ENCODE measurements around the gene APBA1.
A peak's percentile ranks its signal among the peaks of the same experiment; 100 is the strongest.

The APBA1 gene

DNA sequence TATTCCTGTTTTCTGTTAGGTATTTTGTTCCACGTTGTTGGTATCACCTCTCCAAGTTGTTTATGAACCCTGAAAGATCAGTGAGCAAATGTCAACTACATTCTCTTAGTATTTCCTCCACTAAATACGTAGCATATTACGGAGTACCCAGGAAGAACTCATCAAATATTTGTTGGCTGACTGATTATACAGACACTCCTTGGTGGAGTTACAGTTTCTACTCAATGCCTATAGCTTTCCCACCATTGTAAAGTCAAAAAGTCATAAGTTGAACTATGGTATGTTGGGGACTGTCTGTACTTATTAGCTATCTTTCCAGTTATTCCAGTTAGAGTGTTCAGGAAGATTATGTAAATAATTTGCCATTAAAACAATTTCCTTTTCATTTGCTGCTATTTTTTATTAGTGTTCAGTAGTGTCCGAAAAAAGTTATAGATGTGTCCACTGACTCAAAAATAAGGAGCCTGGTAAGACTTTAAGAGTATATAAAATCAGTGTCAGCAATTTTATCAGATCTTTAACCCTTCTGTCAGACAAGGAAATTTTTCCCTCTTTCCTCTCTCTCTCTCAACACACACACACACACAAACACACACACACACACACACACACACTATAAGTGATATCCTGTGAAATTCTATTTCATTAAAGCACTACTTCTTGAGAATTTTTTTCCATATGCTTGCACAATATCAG is 6.8 kb upstream of the APBA1 start:
- Histone ChIP-seq H3K9me3 (ENCODE audit: control insufficient read depth, low read length) (no peaks in the 10 kb centered on the region), H3K4me1 (ENCODE audit: control insufficient read depth, insufficient read depth, low read length) (no peaks in the 10 kb centered on the region), H3K27ac (ENCODE audit: insufficient read depth, low read depth, low read length, poor library complexity, severe bottlenecking) (no peak overlapping the region), H3K27me3 (ENCODE audit: control insufficient read depth, insufficient read depth, low read length, poor library complexity, severe bottlenecking) (no peaks in the 10 kb centered on the region), H3K4me3 (ENCODE audit: insufficient read depth, low read depth, low read length) (no peak overlapping the region), H3K36me3 (ENCODE audit: control insufficient read depth, insufficient read depth, low read length) (no peaks in the 10 kb centered on the region)
- WGBS, 2 experiments = 92 to 94% methylated on average over 3 to 4 of the region's 4 CpGs

DNA sequence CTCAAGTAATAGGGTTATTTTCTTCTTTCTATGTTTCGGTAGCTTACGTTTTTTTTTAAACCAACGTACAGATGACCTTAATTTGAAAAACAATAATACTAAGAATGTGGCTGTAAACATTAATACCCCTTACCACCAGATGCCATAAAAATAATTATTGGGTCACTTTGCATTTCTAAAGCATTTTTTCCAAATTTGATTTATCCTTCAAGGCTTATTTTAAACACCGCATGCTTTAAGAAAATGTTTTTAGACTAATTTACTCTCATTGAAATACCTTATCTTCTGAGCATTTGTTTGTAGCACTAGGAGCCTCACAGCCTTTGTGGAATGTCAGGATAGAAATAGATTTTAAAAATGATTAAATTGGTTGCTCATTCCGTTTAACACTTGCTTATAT is 5.8 kb upstream of the APBA1 start:
- 90 to 95% methylated on average over 3 of the region's 5 CpGs for WGBS, 2 experiments
- no peaks in the 10 kb centered on the region for H3K27me3 ChIP-seq (ENCODE audit: control insufficient read depth, insufficient read depth, low read length, poor library complexity, severe bottlenecking)
- H3K36me3 ChIP-seq (ENCODE audit: control insufficient read depth, insufficient read depth, low read length) = no peaks in the 10 kb centered on the region
- H3K27ac ChIP-seq (ENCODE audit: insufficient read depth, low read depth, low read length, poor library complexity, severe bottlenecking) = no peak overlapping the region
- H3K9me3 ChIP-seq (ENCODE audit: control insufficient read depth, low read length) = no peaks in the 10 kb centered on the region
- H3K4me3 ChIP-seq (ENCODE audit: insufficient read depth, low read depth, low read length) = no peak overlapping the region
- no peaks in the 10 kb centered on the region for H3K4me1 ChIP-seq (ENCODE audit: control insufficient read depth, insufficient read depth, low read length)

DNA sequence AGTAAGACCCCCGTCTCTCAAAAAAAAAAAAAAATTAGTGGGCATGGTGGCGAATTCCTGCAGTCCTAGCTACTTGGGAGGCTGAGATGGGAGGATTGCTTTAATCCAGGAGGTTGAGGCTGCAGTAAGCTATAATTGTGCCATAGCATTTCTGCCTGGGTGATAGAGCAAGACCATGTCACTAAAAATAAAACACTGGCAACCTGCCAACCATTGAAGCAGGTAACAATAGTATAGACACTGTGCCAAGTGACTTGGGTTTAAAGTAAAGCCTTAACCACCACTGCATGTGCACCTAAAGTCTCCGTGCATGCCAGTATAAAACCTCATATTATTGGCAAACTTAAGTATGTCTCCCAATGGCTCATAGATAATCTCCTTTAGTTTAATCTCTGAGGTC is 3.4 kb upstream of the APBA1 start:
- no peak overlapping the region for H3K27ac ChIP-seq (ENCODE audit: insufficient read depth, low read depth, low read length, poor library complexity, severe bottlenecking)

DNA sequence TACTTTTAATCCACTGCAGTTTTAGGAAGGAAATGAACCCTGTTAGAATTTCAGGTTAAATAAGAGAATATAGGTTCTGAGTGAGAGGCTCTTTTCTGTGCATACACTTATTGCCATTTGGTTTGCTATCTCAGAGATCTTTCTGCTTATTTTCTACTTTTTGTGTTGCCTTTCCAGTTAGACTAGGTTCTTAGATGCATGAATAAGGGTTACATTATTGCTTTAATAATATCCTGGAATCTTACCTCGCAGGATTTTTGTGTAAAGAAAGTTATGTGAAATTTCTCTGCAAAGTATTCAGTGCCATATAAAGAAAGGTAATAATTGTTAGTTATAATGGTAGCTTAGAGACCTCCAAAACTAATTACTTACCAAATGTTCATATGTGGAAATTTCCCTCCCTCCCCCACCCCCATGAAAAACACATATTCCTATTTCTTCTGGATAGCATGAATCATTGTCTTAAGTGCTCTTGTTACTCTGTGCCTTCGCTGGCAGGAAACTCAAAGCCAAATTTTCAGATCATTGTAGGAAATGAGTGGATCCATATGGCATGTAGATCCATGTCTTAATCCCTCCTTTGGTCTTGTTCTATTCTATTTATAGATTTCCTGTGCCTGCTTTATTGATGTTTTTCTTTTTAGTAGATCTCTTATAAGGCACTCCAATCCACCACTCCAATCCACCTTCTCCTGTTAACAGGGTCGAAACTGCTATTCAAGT is 2.7 kb upstream of the APBA1 start:
- peaks cover 20% of the 10 kb centered on the region for H3K27me3 ChIP-seq (ENCODE audit: control insufficient read depth, insufficient read depth, low read length, poor library complexity, severe bottlenecking)
- H3K36me3 ChIP-seq (ENCODE audit: control insufficient read depth, insufficient read depth, low read length) = no peaks in the 10 kb centered on the region
- no peaks in the 10 kb centered on the region for H3K9me3 ChIP-seq (ENCODE audit: control insufficient read depth, low read length)
- no peaks in the 10 kb centered on the region for H3K4me1 ChIP-seq (ENCODE audit: control insufficient read depth, insufficient read depth, low read length)
- 93 to 97% methylated on average over 3 of the region's 3 CpGs for WGBS, 2 experiments
- no peak overlapping the region for H3K27ac ChIP-seq (ENCODE audit: insufficient read depth, low read depth, low read length, poor library complexity, severe bottlenecking)
- H3K4me3 ChIP-seq (ENCODE audit: insufficient read depth, low read depth, low read length) = no peak overlapping the region

More for the DNA sequence above, 3.4 kb upstream of the APBA1 start:
- Histone ChIP-seq H3K9me3 (ENCODE audit: control insufficient read depth, low read length) (no peaks in the 10 kb centered on the region), H3K4me1 (ENCODE audit: control insufficient read depth, insufficient read depth, low read length) (no peaks in the 10 kb centered on the region), H3K36me3 (ENCODE audit: control insufficient read depth, insufficient read depth, low read length) (no peaks in the 10 kb centered on the region), H3K27me3 (ENCODE audit: control insufficient read depth, insufficient read depth, low read length, poor library complexity, severe bottlenecking) (peaks cover 15% of the 10 kb centered on the region), H3K4me3 (ENCODE audit: insufficient read depth, low read depth, low read length) (no peak overlapping the region)
- 95 to 96% methylated on average over 3 of the region's 3 CpGs for WGBS, 2 experiments

DNA sequence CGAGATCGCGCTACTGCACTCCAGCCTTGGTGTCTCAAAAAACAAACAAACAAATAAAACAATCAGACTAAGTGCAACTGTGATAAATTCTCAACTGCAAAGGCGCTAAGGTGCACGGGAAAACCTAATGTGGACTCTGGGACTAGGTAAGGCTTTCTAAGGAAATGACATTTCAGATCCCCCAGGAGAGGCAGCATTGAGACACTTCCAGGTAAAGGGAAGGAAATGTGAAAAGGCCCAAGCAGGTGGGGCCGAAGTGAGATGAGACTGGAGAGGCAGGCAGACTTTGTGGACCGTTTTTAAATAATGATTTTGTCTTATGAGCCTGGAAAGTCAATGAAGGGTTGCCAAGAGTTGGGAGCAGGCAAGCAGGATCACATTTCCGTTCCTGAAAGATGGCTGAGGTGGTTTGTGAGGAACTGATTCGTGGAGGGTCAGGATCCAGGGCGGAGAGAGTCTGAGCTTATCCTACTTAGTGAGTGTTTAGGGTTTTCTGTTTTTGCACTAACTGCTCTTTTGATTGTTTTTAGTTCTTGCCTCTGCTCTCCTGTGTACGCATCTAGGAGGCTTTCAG is 2.0 kb upstream of the APBA1 start:
- WGBS, 2 experiments = 82 to 84% methylated on average over 11 of the region's 11 CpGs
- Histone ChIP-seq H3K4me3 (ENCODE audit: insufficient read depth, low read depth, low read length) (no peak overlapping the region), H3K9me3 (ENCODE audit: control insufficient read depth, low read length) (no peaks in the 10 kb centered on the region), H3K36me3 (ENCODE audit: control insufficient read depth, insufficient read depth, low read length) (no peaks in the 10 kb centered on the region), H3K4me1 (ENCODE audit: control insufficient read depth, insufficient read depth, low read length) (no peaks in the 10 kb centered on the region), H3K27ac (ENCODE audit: insufficient read depth, low read depth, low read length, poor library complexity, severe bottlenecking) (no peak overlapping the region), H3K27me3 (ENCODE audit: control insufficient read depth, insufficient read depth, low read length, poor library complexity, severe bottlenecking) (peaks cover 20% of the 10 kb centered on the region)

DNA sequence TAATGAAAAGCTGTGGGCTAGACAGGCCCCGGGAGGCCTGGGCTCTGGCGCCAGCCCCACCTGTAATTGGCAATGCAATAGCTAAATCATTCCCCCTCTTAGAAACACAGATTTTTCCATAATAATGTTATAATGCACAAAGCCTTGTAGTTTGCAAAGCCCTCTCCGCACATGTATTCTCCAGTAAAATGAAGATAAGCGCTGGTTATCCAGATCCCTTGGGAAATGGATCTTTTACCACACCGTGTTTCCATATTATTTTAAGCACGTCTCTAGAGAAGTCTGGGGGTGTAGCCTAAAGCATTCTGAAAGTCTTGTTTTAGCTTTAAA is 1.1 kb upstream of the APBA1 start:
- H3K9me3 ChIP-seq (ENCODE audit: control insufficient read depth, low read length) = no peaks in the 10 kb centered on the region
- 65 to 86% methylated on average over 5 to 6 of the region's 6 CpGs for WGBS, 2 experiments
- no peak overlapping the region for H3K27ac ChIP-seq (ENCODE audit: insufficient read depth, low read depth, low read length, poor library complexity, severe bottlenecking)
- no peaks in the 10 kb centered on the region for H3K36me3 ChIP-seq (ENCODE audit: control insufficient read depth, insufficient read depth, low read length)
- H3K4me1 ChIP-seq (ENCODE audit: control insufficient read depth, insufficient read depth, low read length) = no peaks in the 10 kb centered on the region
- H3K27me3 ChIP-seq (ENCODE audit: control insufficient read depth, insufficient read depth, low read length, poor library complexity, severe bottlenecking) = peaks cover 20% of the 10 kb centered on the region
- H3K4me3 ChIP-seq (ENCODE audit: insufficient read depth, low read depth, low read length) = peak overlapping the region; percentile 32

DNA sequence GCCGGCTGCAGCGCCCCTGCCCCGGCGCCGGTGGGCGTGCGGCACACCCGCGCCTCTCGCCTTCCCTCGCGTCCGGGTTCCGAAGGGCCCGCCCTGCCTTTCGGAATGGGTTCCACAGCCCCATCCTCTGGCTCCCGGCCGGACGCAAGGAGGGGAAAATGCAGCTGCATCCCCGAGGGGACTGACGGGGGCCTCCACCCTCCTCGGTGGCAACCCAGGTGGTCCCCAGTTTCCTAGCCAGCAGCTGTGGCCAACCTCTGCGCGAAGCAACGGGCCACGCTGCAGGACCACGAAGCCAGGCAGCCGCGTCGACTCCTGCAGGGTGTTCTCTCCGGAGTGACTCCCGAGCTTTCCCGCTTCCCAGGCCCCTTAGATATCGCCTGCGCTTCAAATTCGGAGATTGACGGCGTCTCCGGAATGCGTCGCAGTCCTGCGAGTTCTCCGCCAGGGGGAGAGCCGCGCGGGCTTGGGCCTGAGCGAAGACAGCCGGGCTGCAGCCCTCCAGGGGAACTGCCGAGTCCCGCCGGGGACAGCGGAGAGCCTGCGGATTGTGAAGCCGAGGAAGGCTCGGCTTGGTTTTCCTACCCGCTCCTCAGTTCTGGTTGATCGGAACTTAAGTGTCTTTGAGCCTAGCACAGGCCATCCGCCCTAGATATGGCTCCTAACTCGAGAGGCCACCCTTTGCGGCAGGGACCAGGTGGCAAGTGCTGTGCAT is 582 bp upstream of the APBA1 start:
- no peak overlapping the region for H3K27ac ChIP-seq (ENCODE audit: insufficient read depth, low read depth, low read length, poor library complexity, severe bottlenecking)
- no peaks in the 10 kb centered on the region for H3K36me3 ChIP-seq (ENCODE audit: control insufficient read depth, insufficient read depth, low read length)
- H3K4me1 ChIP-seq (ENCODE audit: control insufficient read depth, insufficient read depth, low read length) = peaks cover under 1% of the 10 kb centered on the region
- peaks cover 20% of the 10 kb centered on the region for H3K27me3 ChIP-seq (ENCODE audit: control insufficient read depth, insufficient read depth, low read length, poor library complexity, severe bottlenecking)
- H3K4me3 ChIP-seq (ENCODE audit: insufficient read depth, low read depth, low read length) = peak overlapping the region; percentile 55
- no peaks in the 10 kb centered on the region for H3K9me3 ChIP-seq (ENCODE audit: control insufficient read depth, low read length)
- 1% methylated on average over 60 of the region's 60 CpGs for WGBS, 2 experiments

DNA sequence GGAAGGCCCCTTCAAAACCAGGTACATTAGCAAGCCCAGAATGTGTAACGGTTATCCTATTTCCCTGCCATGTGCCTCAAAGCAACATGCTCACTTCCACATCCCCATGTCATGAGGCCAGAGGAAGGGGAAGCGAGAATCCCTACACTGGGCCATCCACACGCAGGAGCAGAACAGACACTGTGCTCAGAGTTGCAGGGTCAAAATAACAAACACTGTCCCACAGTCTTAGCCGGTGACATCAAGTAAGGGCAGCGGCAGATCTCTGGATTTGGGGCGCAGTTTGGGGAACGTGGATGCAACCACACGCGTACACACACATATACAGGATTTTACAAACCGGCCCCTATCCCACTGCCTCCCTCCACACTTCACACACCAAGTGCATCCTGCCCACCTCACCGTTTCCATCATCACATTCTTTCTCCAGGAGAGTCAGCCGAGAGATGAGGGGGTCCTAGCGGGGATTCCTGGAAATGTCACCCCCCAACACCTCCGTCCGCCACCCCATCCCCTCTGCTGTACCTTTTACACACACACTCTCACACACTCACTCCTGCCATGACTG is 776 bp downstream of the APBA1 start:
- peak overlapping the region; percentile 69 for H3K4me3 ChIP-seq (ENCODE audit: insufficient read depth, low read depth, low read length)
- H3K4me1 ChIP-seq (ENCODE audit: control insufficient read depth, insufficient read depth, low read length) = peaks cover 9% of the 10 kb centered on the region
- 63 to 66% methylated on average over 15 of the region's 15 CpGs for WGBS, 2 experiments
- H3K9me3 ChIP-seq (ENCODE audit: control insufficient read depth, low read length) = no peaks in the 10 kb centered on the region
- H3K27ac ChIP-seq (ENCODE audit: insufficient read depth, low read depth, low read length, poor library complexity, severe bottlenecking) = no peak overlapping the region
- H3K27me3 ChIP-seq (ENCODE audit: control insufficient read depth, insufficient read depth, low read length, poor library complexity, severe bottlenecking) = peaks cover 20% of the 10 kb centered on the region
- H3K36me3 ChIP-seq (ENCODE audit: control insufficient read depth, insufficient read depth, low read length) = no peaks in the 10 kb centered on the region

DNA sequence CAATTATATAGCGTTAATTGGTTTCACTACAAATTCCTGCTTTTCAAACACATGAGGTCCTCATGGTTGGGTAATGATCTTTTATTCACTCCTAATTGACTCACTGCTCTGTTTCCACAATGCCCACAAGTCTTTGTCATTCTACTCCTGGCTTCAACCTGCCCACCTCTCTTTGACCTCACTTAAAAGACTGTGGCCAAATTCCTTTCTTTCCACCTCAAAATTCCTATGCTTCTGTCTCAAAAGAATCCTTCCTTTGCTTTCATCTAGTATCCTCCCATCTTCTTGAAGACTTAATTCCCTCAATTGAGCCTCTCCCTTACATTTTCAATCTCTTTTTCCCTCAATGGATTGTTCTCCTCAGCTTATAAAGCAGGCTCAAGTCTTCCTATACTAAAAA is 4.9 kb downstream of the APBA1 start:
- Histone ChIP-seq H3K4me3 (ENCODE audit: insufficient read depth, low read depth, low read length) (no peak overlapping the region), H3K4me1 (ENCODE audit: control insufficient read depth, insufficient read depth, low read length) (peaks cover 9% of the 10 kb centered on the region)

DNA sequence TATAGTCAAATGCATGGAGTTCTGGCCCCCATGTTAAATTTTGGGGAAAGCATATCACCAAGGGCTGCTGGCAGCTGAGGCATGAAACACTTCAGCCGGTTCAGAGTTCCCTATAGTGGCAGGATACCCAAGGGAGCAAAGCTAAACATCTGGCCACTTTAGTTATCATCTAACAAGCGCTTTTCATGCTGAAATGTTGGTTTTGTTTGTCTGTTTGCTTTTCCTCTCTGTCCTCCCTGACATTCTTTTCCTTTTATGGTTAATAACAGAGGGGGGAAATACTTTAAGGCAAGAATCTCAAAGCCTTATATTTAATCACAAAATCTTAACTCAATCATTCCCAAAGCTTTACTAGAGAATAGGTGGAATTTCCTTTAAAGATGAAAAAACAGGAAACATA is 11.9 kb downstream of the APBA1 start:
- WGBS, 2 experiments = 73 to 78% methylated on average over 2 of the region's 2 CpGs
- no peaks in the 10 kb centered on the region for H3K27me3 ChIP-seq (ENCODE audit: control insufficient read depth, insufficient read depth, low read length, poor library complexity, severe bottlenecking)

More for the DNA sequence above, 4.9 kb downstream of the APBA1 start:
- WGBS, 2 experiments = 61 to 73% methylated on average over 1 of the region's 1 CpG
- H3K36me3 ChIP-seq (ENCODE audit: control insufficient read depth, insufficient read depth, low read length) = no peaks in the 10 kb centered on the region
- no peaks in the 10 kb centered on the region for H3K9me3 ChIP-seq (ENCODE audit: control insufficient read depth, low read length)
- peaks cover 20% of the 10 kb centered on the region for H3K27me3 ChIP-seq (ENCODE audit: control insufficient read depth, insufficient read depth, low read length, poor library complexity, severe bottlenecking)
- H3K27ac ChIP-seq (ENCODE audit: insufficient read depth, low read depth, low read length, poor library complexity, severe bottlenecking) = no peak overlapping the region

More for the DNA sequence above, 11.9 kb downstream of the APBA1 start:
- Histone ChIP-seq H3K4me1 (ENCODE audit: control insufficient read depth, insufficient read depth, low read length) (no peaks in the 10 kb centered on the region), H3K9me3 (ENCODE audit: control insufficient read depth, low read length) (no peaks in the 10 kb centered on the region), H3K4me3 (ENCODE audit: insufficient read depth, low read depth, low read length) (no peak overlapping the region), H3K27ac (ENCODE audit: insufficient read depth, low read depth, low read length, poor library complexity, severe bottlenecking) (no peak overlapping the region), H3K36me3 (ENCODE audit: control insufficient read depth, insufficient read depth, low read length) (no peaks in the 10 kb centered on the region)

All from ectodermal cell (in vitro differentiated cells).